Activated naive CD4-positive, alpha-beta T cell treated with anti-CD3 and anti-CD28 coated beads for 36 hours (primary cell): ENCODE results near the gene GPR152. TPM values are rescaled to one million over a fixed set of nuclear protein-coding genes. Genes with fewer than 3 reads are reported as not detected.

ENCODE experiments used
- CTCF ChIA-PET: fragments of 350-600 bp; sonication (Branson Sonifier 250); formaldehyde crosslinking; loops from one replicate; lab custom pipeline; 2021; ENCODE audit warnings: antibody characterized with exemption; lab: Charles Lee
- DNase-seq: peaks from one replicate; pipeline ENCODE4 v3.0.0-alpha.2; 2020
- H3K27ac Mint-ChIP-seq: one replicate; pipeline ENCODE4 v1.8.0; 2021; ENCODE audit warnings: mild to moderate bottlenecking, mixed read lengths
- H3K27me3 Mint-ChIP-seq: one replicate; pipeline ENCODE4 v1.8.0; 2021; ENCODE audit warnings: low read depth, mixed read lengths
- H3K36me3 Mint-ChIP-seq: one replicate; pipeline ENCODE4 v1.8.0; 2021; ENCODE audit warnings: low read depth, mixed read lengths
- H3K4me1 Mint-ChIP-seq: one replicate; pipeline ENCODE4 v1.8.0; 2021; ENCODE audit warnings: low read depth, mixed read lengths
- H3K4me3 Mint-ChIP-seq: one replicate; pipeline ENCODE4 v1.8.0; 2021; ENCODE audit warnings: mild to moderate bottlenecking, moderate library complexity, mixed read lengths
- H3K9me3 Mint-ChIP-seq: one replicate; pipeline ENCODE4 v1.8.0; 2021; ENCODE audit warnings: mixed read lengths
- intact Hi-C: fragments of 100-400 bp; cut with micrococcal nuclease; formaldehyde crosslinking; loops from one replicate; pipeline ENCODE4 v1.15.1; 2023
- total RNA-seq, 2 experiments: library from RNA; stranded (reverse); gene quantifications; one replicate each; pipeline ENCODE4 v1.2.3, GENCODE V29; 2021

GPR152 gene
- not detected for total RNA-seq

- no peak within 1 kb of the TSS for H3K27ac Mint-ChIP-seq
- H3K36me3 Mint-ChIP-seq, result no peaks in the 10 kb centered on the region
- CTCF ChIA-PET, result interaction anchor here (1.0 to 1.1 kb wide), 2 partner anchors 9 to 14 kb away, joined by 3 read pairs; no protein-coding TSS in a partner anchor
- H3K27me3 Mint-ChIP-seq, result no peaks in the 10 kb centered on the region
- intact Hi-C loops, result no loop called here
- peaks cover 27% of the 10 kb centered on the region for H3K4me1 Mint-ChIP-seq
- no peaks in the 10 kb centered on the region for H3K9me3 Mint-ChIP-seq
- no peak within 1 kb of the TSS for H3K4me3 Mint-ChIP-seq
- no peak for DNase-seq
Observed at GRCh38 chr11:67452141-67452952, at the start of gene GPR152. Gene GPR152 (minus strand): TSS chr11:67452729. CDS start chr11:67452724, 5 bp downstream.

GRCh38 chr11:67501854-67502253 lies 49.3 kb upstream of the GPR152 start:
- no peak for DNase-seq
- peaks cover 37% of the 10 kb centered on the region for H3K4me1 Mint-ChIP-seq
- H3K27ac Mint-ChIP-seq, result no peak overlapping the region
- no peaks in the 10 kb centered on the region for H3K9me3 Mint-ChIP-seq
- H3K4me3 Mint-ChIP-seq, result no peak overlapping the region
- no peaks in the 10 kb centered on the region for H3K27me3 Mint-ChIP-seq
- CTCF ChIA-PET, result no interaction called here
- intact Hi-C loops, result loop anchor here (10.0 kb wide), 2 partner anchors 387 to 533 kb away; partner anchors contain the start of genes KDM2A, NDUFS8 and TCIRG1
- peaks cover 24% of the 10 kb centered on the region for H3K36me3 Mint-ChIP-seq

DNA sequence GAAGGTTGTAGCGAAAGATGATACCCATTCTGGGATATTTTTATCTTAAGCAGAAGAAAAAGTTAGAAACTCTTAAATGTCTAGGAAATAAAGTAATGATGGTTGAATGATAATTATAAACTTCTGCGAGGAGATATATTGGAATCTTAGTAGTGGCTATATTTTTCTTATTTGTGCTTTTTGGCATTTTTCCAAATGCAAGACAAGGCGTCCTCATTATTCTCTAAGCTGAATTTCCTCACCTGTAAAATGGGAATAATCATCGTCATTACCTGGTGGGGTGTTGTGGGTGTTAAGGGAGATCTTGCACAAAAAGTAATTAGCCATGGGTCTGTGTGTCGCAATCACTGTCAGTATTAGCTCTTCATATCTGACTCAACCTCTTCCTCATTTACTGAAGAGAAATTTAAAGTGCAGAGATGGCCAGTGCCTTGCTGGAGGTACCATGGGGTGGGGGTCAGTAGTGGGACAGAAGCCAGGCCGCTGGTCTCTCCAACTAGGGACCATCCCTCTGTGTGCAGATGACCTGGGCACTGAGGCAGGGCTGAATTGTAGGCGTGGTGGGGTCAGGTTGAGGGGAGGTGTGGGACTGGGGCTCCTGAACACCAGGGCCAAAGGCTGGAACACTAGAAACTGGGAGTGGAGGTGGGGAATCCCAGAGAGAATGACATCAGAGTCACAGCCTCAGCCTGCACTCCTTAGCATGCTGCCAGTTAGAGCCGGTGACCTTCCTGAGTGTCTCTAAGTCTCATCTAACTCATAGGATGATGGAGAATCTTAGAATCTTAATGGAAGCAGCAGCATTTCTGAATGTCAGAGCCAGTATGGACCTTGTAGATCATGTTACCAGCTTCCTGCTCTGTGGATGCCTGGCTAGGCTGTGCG lies 48.5 kb upstream of the GPR152 start:
- CTCF ChIA-PET, result no interaction called here
- Mint-ChIP-seq H3K4me3 (no peak overlapping the region), H3K27me3 (no peaks in the 10 kb centered on the region), H3K27ac (no peak overlapping the region), H3K36me3 (peaks cover 21% of the 10 kb centered on the region), H3K4me1 (peaks cover 30% of the 10 kb centered on the region), H3K9me3 (no peaks in the 10 kb centered on the region)
- DNase-seq, result no peak
- intact Hi-C loops, result loop anchor here (10.0 kb wide), 2 partner anchors 386 to 534 kb away; partner anchors contain the start of genes KDM2A, NDUFS8 and TCIRG1

- Mint-ChIP-seq H3K4me3 (no peak overlapping the region), H3K4me1 (peaks cover 26% of the 10 kb centered on the region), H3K36me3 (peaks cover 24% of the 10 kb centered on the region), H3K9me3 (no peaks in the 10 kb centered on the region), H3K27ac (no peak overlapping the region), H3K27me3 (no peaks in the 10 kb centered on the region)
- DNase-seq, result no peak
- CTCF ChIA-PET, result no interaction called here
- intact Hi-C loops, result loop anchor here (10.0 kb wide), 2 partner anchors 386 to 534 kb away; partner anchors contain the start of genes KDM2A, NDUFS8 and TCIRG1
Observed at GRCh38 chr11:67500484-67500821, 47.9 kb upstream of the GPR152 start.

GRCh38 chr11:67499808-67500483 lies 47.4 kb upstream of the GPR152 start:
- Mint-ChIP-seq H3K4me1 (peaks cover 25% of the 10 kb centered on the region), H3K9me3 (no peaks in the 10 kb centered on the region), H3K27me3 (no peaks in the 10 kb centered on the region), H3K4me3 (no peak overlapping the region), H3K36me3 (peaks cover 23% of the 10 kb centered on the region), H3K27ac (no peak overlapping the region)
- DNase-seq, result no peak
- intact Hi-C loops, result loop anchor here (10.0 kb wide), 2 partner anchors 385 to 535 kb away; partner anchors contain the start of genes KDM2A, NDUFS8 and TCIRG1
- CTCF ChIA-PET, result no interaction called here

DNA sequence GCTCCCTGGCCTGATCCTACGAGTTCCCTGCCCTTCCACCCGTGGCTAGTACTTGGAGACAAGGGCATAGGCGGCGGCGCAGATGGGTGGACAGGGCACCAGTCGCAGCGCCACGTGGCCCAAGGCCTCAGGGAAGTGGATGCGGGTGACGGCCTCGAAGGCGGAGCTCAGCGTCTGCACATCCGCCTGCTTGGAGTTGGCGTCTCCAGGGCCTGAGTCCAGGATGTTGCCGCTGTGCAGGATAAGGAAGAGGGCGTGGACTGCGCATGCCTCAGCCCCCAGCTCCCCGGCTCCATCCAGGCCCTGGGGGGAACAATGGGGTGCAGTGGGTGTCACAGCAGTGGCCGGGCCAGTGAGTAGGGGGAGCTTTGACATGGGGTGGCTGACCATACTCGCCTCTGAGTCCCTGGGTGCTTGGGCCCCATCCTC lies 46.0 kb upstream of the GPR152 start:
- Mint-ChIP-seq H3K4me1 (peaks cover 21% of the 10 kb centered on the region), H3K36me3 (peaks cover 29% of the 10 kb centered on the region), H3K27me3 (no peaks in the 10 kb centered on the region)

DNA sequence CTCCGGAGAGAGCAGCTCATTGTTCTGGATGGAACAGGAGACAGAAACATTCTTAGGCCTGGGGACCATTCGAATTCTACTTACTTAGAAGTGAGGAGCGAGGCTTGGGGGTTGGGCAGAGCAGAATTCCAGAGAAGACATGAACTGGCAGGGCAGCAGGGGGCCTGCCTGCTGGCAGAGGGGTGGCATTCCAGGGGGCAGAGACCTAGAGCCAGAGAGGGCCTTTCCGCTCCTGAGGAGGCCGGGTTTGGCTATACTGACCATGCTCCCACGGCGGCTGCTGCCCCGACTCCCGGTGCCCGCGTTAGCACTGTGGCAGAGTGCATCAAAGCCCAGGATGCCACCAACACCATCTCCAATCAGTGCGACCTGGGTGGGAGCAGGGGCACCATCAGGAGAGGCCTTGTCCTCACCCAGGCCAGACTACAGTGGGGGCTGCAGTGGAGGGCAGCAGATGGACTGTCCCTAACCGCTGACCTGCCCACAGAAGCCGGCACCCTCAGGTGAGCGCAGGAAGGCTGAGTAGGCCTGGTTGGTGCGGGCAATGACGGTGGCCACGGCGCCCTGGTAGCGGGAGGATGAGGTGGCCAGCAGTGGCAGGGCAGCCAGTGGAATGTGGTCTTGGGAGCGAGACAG lies 45.2 kb upstream of the GPR152 start:
- Mint-ChIP-seq H3K27me3 (no peaks in the 10 kb centered on the region), H3K9me3 (no peaks in the 10 kb centered on the region), H3K36me3 (peaks cover 26% of the 10 kb centered on the region), H3K27ac (no peak overlapping the region), H3K4me3 (no peak overlapping the region), H3K4me1 (peaks cover 14% of the 10 kb centered on the region)
- CTCF ChIA-PET, result no interaction called here
- intact Hi-C loops, result no loop called here
- DNase-seq, result no peak

More for the DNA sequence above, 46.0 kb upstream of the GPR152 start:
- H3K9me3 Mint-ChIP-seq, result no peaks in the 10 kb centered on the region
- H3K27ac Mint-ChIP-seq, result no peak overlapping the region
- no peak overlapping the region for H3K4me3 Mint-ChIP-seq
- CTCF ChIA-PET, result no interaction called here
- DNase-seq, result no peak
- intact Hi-C loops, result no loop called here

- Mint-ChIP-seq H3K27me3 (no peaks in the 10 kb centered on the region), H3K9me3 (no peaks in the 10 kb centered on the region), H3K4me3 (no peak overlapping the region), H3K27ac (no peak overlapping the region), H3K4me1 (peaks cover 7% of the 10 kb centered on the region), H3K36me3 (peaks cover 26% of the 10 kb centered on the region)
- CTCF ChIA-PET, result no interaction called here
- intact Hi-C loops, result no loop called here
- DNase-seq, result no peak
Observed at GRCh38 chr11:67496113-67496512, 43.6 kb upstream of the GPR152 start.

GRCh38 chr11:67495234-67496005 lies 42.9 kb upstream of the GPR152 start:
- Mint-ChIP-seq H3K27ac (no peak overlapping the region), H3K4me1 (peaks cover 3% of the 10 kb centered on the region), H3K4me3 (no peak overlapping the region), H3K36me3 (peaks cover 22% of the 10 kb centered on the region), H3K27me3 (no peaks in the 10 kb centered on the region), H3K9me3 (no peaks in the 10 kb centered on the region)
- intact Hi-C loops, result no loop called here
- DNase-seq, result no peak
- CTCF ChIA-PET, result no interaction called here

DNA sequence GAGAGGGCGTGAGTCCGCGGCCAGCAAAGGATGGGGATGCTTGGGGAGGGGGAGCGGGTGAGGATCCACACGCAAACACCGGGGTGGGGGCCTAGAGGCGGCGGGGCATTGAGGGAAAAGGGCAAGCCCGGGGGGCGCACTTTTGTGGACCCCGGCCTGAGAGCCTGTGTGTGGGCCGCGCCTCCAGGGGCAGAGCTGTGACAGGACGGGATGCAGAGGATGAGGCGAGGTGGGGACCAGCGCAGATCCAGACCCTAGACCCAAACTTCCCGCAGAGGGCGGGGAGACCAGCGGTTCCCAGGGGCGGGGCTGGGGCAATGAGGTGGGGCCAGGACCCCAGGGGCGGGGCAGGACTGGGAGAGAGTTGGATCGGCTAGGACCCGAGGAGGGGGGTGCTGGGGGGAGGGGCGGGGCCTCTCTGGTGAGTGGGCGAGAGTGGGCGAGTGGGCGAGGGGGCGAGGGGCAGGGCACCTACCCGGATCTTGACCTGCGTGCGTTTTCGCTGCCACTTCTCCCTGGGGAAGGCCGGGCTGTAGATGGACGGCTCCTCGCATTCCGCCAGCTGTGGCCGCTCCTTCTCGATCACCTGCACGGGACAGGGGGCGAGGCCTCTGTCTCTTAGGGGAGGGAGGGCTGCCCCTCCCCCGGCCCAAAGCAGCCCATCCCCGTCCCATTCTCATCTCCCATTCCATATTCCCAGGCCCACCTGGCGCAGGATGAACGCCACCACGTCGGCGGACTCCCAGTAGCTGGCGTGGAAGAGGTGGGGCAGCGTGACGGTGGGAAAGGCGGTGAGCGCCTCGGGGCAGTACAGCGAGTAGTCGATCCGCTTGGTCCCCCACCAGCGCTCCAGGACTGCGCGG lies 42.1 kb upstream of the GPR152 start:
- H3K4me3 Mint-ChIP-seq, result no peak overlapping the region
- intact Hi-C loops, result no loop called here
- no peaks in the 10 kb centered on the region for H3K27me3 Mint-ChIP-seq
- H3K27ac Mint-ChIP-seq, result no peak overlapping the region
- CTCF ChIA-PET, result no interaction called here
- DNase-seq, result no peak
- peaks cover 27% of the 10 kb centered on the region for H3K36me3 Mint-ChIP-seq
- no peaks in the 10 kb centered on the region for H3K9me3 Mint-ChIP-seq
- peaks cover 5% of the 10 kb centered on the region for H3K4me1 Mint-ChIP-seq
